CD1c-positive myeloid dendritic cell (primary cell): ENCODE measurements around the gene SIN3B.

Source experiments
- DNase-seq: peaks from one replicate; pipeline ENCODE4 v3.0.0-alpha.2; 2016; ENCODE audit errors: extremely low spot score

Gene SIN3B

DNA sequence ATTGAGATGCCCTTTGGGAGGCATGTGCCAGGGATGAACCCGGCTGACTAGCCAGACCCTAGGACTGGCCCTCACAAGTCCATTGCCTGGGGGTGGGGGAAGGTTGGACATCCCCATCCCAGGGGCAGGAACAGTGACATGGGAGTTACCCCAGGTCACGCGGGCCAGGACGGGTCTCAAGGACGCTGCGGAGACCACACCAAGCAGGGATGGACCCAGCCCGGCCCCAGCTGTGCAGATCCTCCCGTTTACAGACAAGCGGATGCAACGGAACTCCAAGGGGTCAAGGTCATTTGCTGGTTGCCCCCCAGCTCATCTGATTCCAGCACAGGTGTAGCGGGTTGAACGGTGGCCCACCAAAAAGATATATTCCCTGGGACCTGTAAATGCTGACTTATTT lies 79.6 kb downstream of the SIN3B start:
- no peak for DNase-seq

- no peak for DNase-seq
Observed at GRCh38 chr19:16911046-16911445, 81.8 kb downstream of the SIN3B start.

DNA sequence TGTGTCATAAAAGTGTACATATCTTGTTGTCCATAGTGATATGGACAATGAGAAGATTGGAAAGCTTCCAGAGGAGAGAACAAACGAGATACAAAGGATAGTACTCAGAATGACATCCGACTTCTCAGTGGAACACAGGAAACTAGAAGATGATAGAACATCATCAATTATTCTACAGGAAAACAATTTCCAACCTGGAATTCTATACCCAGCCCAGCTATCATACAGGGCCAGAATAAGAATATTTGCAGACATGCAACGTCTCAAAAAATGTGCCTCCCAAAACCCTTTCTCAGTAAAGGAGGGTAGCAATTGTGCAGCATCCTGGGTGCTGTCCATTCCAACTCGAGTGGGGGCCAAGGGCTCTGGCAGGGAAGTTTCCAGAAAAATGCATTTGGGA lies 83.6 kb downstream of the SIN3B start:
- DNase-seq, result no peak

GRCh38 chr19:16914421-16914820 lies 85.2 kb downstream of the SIN3B start:
- DNase-seq, result no peak

DNA sequence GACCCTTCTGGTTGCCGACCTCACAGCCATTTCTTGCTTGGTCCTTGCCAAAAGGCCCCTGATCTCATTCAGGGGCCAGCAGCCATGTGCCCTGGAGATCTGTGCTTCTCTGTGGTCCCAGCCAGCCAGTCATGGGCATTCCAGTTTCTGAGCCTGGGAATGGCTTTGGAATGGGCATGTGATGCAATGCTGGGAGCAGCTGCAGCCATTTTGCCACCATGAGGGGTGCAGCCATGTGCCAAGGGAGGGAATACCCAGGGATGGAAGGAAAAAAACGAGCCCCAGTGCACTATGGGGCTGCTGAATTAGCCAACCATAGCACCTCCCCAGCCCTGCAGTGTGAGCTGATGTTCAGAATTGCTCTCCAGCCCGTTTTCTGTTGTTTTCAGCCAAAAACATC lies 85.9 kb downstream of the SIN3B start:
- no peak for DNase-seq

- no peak for DNase-seq
Observed at GRCh38 chr19:16915734-16916133, 86.5 kb downstream of the SIN3B start.

DNA sequence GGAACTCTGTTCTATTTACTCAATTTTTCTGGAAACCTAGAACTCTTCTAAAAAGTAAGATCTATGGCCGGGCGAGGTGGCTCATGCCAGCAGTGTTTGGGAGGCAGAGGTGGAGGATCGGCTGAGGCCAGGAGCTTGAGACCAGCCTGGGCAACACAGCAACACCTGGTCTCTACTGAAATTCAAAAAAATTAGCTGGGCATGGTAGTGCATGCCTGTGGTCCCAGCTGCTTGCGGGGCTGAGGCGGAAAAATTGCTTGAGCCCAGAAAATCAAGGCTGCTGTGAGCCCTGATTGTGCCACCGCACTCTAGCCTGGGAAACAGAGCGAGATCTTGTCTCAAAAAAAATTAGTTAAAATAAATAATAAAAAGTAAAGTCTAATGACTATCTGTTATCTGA lies 88.2 kb downstream of the SIN3B start:
- DNase-seq, result no peak

GRCh38 chr19:16919496-16919895 lies 90.3 kb downstream of the SIN3B start:
- DNase-seq, result no peak

DNA sequence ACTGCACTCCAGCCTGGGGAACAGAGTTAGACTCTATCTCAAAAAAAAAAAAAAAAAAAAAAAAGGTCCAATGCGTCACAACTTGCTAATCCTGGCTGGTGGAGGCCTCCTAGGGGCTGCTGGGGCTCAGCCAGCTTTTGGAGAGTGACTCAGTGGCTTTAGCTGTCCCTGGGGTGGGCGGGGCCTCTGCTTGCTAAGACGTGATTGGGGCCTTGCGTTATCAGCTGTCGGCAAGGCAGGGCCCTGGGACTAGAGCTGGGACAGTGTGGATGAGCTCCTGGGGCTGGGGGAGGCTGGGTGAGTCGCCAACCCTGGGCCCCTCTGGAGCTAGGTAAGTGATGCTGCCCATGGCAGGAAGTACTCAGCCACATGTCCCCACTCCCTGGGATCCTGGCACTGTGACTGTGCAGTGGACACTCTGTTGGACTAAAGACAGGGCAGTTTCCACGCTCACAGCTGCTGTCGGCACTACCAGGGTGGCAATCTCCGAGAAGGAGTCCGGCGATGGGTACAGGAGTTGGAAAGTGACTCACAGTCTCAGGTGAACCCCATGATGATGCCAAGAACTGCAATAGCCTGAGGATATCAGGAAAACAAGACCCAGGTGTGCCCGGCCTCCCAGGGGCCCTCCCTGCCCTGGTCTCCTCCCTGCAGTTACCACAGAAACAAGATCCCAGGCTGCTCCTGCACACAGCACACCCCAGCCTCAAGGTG lies 91.8 kb downstream of the SIN3B start:
- DNase-seq, result no peak

GRCh38 chr19:16921766-16922591 lies 92.8 kb downstream of the SIN3B start:
- no peak for DNase-seq

DNA sequence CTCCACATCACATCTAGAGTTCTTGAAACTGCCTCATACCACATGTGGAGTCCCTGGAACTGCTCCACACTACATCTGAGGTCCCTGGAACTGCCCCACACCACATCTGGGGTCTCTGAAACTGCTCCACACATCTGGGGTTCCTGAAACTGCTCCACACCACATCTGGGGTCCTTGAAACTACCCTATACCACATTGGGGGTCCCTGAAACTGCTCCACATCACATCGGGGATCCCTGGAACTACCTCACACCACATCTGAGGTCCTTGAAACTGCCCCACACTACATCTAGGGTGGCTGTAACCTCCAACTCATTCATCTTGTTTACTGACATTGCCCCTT lies 93.4 kb downstream of the SIN3B start:
- no peak for DNase-seq

DNA sequence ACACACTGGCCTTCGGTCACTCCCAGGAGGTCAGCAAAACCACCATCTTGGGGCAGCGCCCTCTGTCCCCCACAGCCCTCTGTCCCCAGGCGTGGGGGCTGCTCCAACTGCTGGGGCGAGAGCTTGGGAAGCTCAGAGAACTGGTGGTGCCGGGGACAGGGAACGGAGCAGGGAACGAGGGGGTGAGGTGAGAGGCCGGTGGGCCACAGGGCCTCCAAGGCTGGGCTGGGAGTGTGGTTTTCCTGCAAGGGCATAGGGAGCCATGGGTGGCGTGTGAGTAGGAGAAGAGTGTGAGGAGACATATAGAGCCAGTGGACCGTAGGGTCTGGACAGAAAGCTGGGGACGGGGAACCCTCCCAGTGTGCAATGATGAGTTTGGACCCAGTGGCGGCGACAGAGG lies 93.8 kb downstream of the SIN3B start:
- no peak for DNase-seq

DNA sequence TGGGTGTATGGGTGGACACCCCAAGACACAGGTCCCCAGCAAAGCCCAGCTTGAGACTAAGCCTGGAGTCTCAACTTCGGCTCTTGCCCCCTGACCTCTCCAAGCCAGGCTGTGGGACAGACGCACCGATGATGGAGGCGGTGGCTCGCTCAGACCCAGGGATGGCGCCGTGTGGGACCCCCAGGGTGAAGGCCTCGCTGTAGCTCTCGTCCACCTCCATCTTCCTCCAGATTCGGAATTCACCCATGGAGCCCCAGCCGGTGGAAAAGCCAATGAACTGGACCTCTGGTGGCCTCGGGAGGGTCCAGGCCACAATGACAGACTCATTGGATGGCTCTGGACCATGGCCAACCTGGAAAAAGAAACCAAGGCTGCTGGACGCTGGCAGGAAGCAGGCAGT lies 98.7 kb downstream of the SIN3B start:
- no peak for DNase-seq

GRCh38 chr19:16928351-16928750 lies 99.2 kb downstream of the SIN3B start:
- DNase-seq, result no peak

DNA sequence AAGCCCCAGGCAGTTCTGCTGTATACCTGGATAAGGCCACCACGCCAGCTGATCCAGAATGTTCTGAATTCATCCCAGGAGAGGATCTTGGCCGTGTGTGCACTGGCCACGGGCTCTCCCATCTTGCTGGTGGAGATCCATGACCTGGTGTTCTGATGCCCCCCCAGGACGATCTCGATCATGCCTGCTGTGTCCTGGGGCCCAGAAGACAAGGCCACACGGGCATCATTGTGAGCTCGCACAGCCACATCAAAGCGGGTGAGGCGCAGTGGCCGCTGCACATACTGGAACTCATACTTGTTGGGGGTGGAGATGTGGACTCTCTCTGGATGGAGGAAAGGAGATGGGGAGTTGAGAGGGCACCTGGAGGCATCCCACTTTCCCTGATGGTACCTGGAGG lies 99.7 kb downstream of the SIN3B start:
- no peak for DNase-seq
